ENCODE results near the gene KLF6. TPM values are rescaled to one million over a fixed set of nuclear protein-coding genes. Genes with fewer than 3 reads are reported as not detected.

The KLF6 gene
- total RNA-seq, 1 experiment from 2014 or later, result 282 TPM

- intact Hi-C loops (cut with micrococcal nuclease), result loop anchor here (1.0 to 10.0 kb wide), 4 partner anchors 150 to 578 kb away; no protein-coding TSS in a partner anchor
- peak; percentile 85 for DNase-seq (ENCODE audit: unreplicated experiment)
- Mint-ChIP-seq H3K36me3 (ENCODE audit: insufficient read depth, unreplicated experiment) (peaks cover 83% of the 10 kb centered on the region), H3K27ac (ENCODE audit: low read depth, unreplicated experiment) (peak overlapping the region; percentile 93), H3K4me1 (ENCODE audit: insufficient read depth, unreplicated experiment) (peaks cover 36% of the 10 kb centered on the region), H3K4me3 (ENCODE audit: unreplicated experiment) (peak overlapping the region; percentile 57), H3K27me3 (ENCODE audit: insufficient read depth, unreplicated experiment) (no peaks in the 10 kb centered on the region), H3K9me3 (ENCODE audit: unreplicated experiment) (no peaks in the 10 kb centered on the region)
- ChIA-PET POLR2A (interaction anchor here (0.6 to 12.0 kb wide), 54 partner anchors 9 to 996 kb away, joined by 3 to 208 read pairs (median 4); partner anchors contain the start of gene KLF6), CTCF (interaction anchor here (0.5 to 1.9 kb wide), 10 partner anchors 9 to 994 kb away, joined by 3 to 7 read pairs (median 4); no protein-coding TSS in a partner anchor)
- TF ChIP-seq CTCF (IDR thresholded peaks at IDR 0.05; ENCODE audit: unreplicated experiment), result no peak
- no TSS peak for BruUV-seq (replicated peaks)
These were observed 10.0 kb downstream of the KLF6 start for GRCh38 chr10:3774814-3775695.

GRCh38 chr10:3774018-3774813, 10.8 kb downstream of the KLF6 start:
- TF ChIP-seq CTCF (IDR thresholded peaks at IDR 0.05; ENCODE audit: unreplicated experiment), result no peak
- peak; percentile 31 for DNase-seq (ENCODE audit: unreplicated experiment)
- peak overlapping the region; percentile 93 for H3K27ac Mint-ChIP-seq (ENCODE audit: low read depth, unreplicated experiment)

GRCh38 chr10:3773460-3774017, 11.5 kb downstream of the KLF6 start:
- H3K9me3 Mint-ChIP-seq (ENCODE audit: unreplicated experiment), result no peaks in the 10 kb centered on the region
- ChIA-PET CTCF (interaction anchor here (1.1 to 1.2 kb wide), 3 partner anchors 576 to 580 kb away, joined by 3 to 7 read pairs (median 3); no protein-coding TSS in a partner anchor), POLR2A (interaction anchor here (0.5 to 7.6 kb wide), 20 partner anchors 10 to 997 kb away, joined by 3 to 208 read pairs (median 6); partner anchors contain the start of gene KLF6)
- peak overlapping the region; percentile 93 for H3K27ac Mint-ChIP-seq (ENCODE audit: low read depth, unreplicated experiment)
- BruUV-seq (replicated peaks), result no TSS peak
- no peaks in the 10 kb centered on the region for H3K27me3 Mint-ChIP-seq (ENCODE audit: insufficient read depth, unreplicated experiment)
- H3K4me1 Mint-ChIP-seq (ENCODE audit: insufficient read depth, unreplicated experiment), result peaks cover 26% of the 10 kb centered on the region
- TF ChIP-seq CTCF (IDR thresholded peaks at IDR 0.05; ENCODE audit: unreplicated experiment), result no peak
- peaks cover 68% of the 10 kb centered on the region for H3K36me3 Mint-ChIP-seq (ENCODE audit: insufficient read depth, unreplicated experiment)
- intact Hi-C loops (cut with micrococcal nuclease), result loop anchor here (1.0 to 10.0 kb wide), 4 partner anchors 149 to 576 kb away; no protein-coding TSS in a partner anchor
- H3K4me3 Mint-ChIP-seq (ENCODE audit: unreplicated experiment), result no peak overlapping the region
- DNase-seq (ENCODE audit: unreplicated experiment), result no peak

More at GRCh38 chr10:3774018-3774813, 10.8 kb downstream of the KLF6 start:
- CTCF ChIA-PET, result interaction anchor here (0.5 to 1.9 kb wide), 6 partner anchors 19 to 994 kb away, joined by 3 to 5 read pairs (median 4); no protein-coding TSS in a partner anchor
- BruUV-seq (replicated peaks), result no TSS peak
- Mint-ChIP-seq H3K4me3 (ENCODE audit: unreplicated experiment) (no peak overlapping the region), H3K27me3 (ENCODE audit: insufficient read depth, unreplicated experiment) (no peaks in the 10 kb centered on the region), H3K4me1 (ENCODE audit: insufficient read depth, unreplicated experiment) (peaks cover 32% of the 10 kb centered on the region), H3K36me3 (ENCODE audit: insufficient read depth, unreplicated experiment) (peaks cover 75% of the 10 kb centered on the region), H3K9me3 (ENCODE audit: unreplicated experiment) (no peaks in the 10 kb centered on the region)
- intact Hi-C loops (cut with micrococcal nuclease), result loop anchor here (1.0 to 10.0 kb wide), 4 partner anchors 149 to 577 kb away; no protein-coding TSS in a partner anchor
- POLR2A ChIA-PET, result interaction anchor here (0.6 to 12.0 kb wide), 39 partner anchors 10 to 997 kb away, joined by 3 to 208 read pairs (median 4); partner anchors contain the start of gene KLF6

All from MCF 10A (cell line).